Neuronal stem cell (in vitro differentiated cells): ENCODE results near the gene FIGLA.

Source experiments
- DNase-seq: peaks from one replicate; pipeline ENCODE4 v3.0.0-alpha.2; 2013; ENCODE audit warnings: low spot score
- H2AFZ ChIP-seq: one replicate; pipeline ENCODE4 v1.6.1; 2013; ENCODE audit warnings: mild to moderate bottlenecking, low read length, inconsistent platforms
- H2AK5ac ChIP-seq: 2 replicates; pipeline ENCODE4 v1.6.1; 2013; ENCODE audit warnings: low read depth, mild to moderate bottlenecking, inconsistent platforms, low read length, moderate library complexity, mixed read lengths
- H2BK120ac ChIP-seq: 2 replicates; pipeline ENCODE4 v1.6.1; 2013; ENCODE audit warnings: low read depth, mild to moderate bottlenecking, inconsistent platforms, low read length, moderate library complexity, mixed read lengths
- H2BK12ac ChIP-seq: one replicate; pipeline ENCODE4 v1.6.1; 2013; ENCODE audit warnings: low read length, inconsistent platforms
- H2BK15ac ChIP-seq: 2 replicates; pipeline ENCODE4 v1.6.1; 2013; ENCODE audit warnings: mild to moderate bottlenecking, low read length, inconsistent platforms, mixed read lengths
- H2BK5ac ChIP-seq: one replicate; pipeline ENCODE4 v1.6.1; 2013; ENCODE audit warnings: inconsistent platforms, mild to moderate bottlenecking, low read length, moderate library complexity
- H3K14ac ChIP-seq: one replicate; pipeline ENCODE4 v1.6.1; 2013; ENCODE audit warnings: low read length, inconsistent platforms
- H3K18ac ChIP-seq: 2 replicates; pipeline ENCODE4 v1.6.1; 2013; ENCODE audit warnings: low read length, inconsistent platforms
- H3K23ac ChIP-seq: 2 replicates; pipeline ENCODE4 v1.6.1; 2013; ENCODE audit warnings: low read depth, mild to moderate bottlenecking, mixed read lengths, low read length, inconsistent platforms; ENCODE audit not compliant: poor library complexity
- H3K27ac ChIP-seq: replicated peaks from 3 replicates; pipeline ENCODE4 v1.5.1; 2013; ENCODE audit warnings: low read length, inconsistent platforms
- H3K27me3 ChIP-seq, 3 experiments: 2 replicates each; pipeline ENCODE4 v1.6.1; 2013; ENCODE audit warnings: low read length in 3 of 3, mild to moderate bottlenecking in 2 of 3, inconsistent platforms in 1 of 3, low read depth in 1 of 3, mixed read lengths in 1 of 3, moderate library complexity in 1 of 3; ENCODE audit not compliant: control insufficient read depth in 3 of 3, insufficient read depth in 3 of 3
- H3K36me3 ChIP-seq, 2 donors: replicated peaks in 1 of 2; 2 replicates each; pipeline ENCODE4 v1.6.1; 2013; ENCODE audit warnings: low read length in 2 of 2; ENCODE audit not compliant: control insufficient read depth in 2 of 2, insufficient read depth in 2 of 2
- H3K4ac ChIP-seq: 2 replicates; pipeline ENCODE4 v1.6.1; 2013; ENCODE audit warnings: inconsistent platforms, mild to moderate bottlenecking, low read length, moderate library complexity
- H3K4me1 ChIP-seq, 2 donors: 1 replicate in 1 of 2; 2 replicates in 1 of 2; pipeline ENCODE4 v1.6.1; 2013; ENCODE audit warnings: low read length in 2 of 2, low read depth in 1 of 2; ENCODE audit not compliant: control insufficient read depth in 2 of 2, insufficient read depth in 1 of 2
- H3K4me2 ChIP-seq: one replicate; pipeline ENCODE4 v1.6.1; 2013; ENCODE audit warnings: mild to moderate bottlenecking, low read length, inconsistent platforms; ENCODE audit not compliant: insufficient read depth, poor library complexity, severe bottlenecking
- H3K4me3 ChIP-seq, 2 donors: 2 replicates each; pipeline ENCODE4 v1.5.1; 2013; ENCODE audit warnings: low read length in 2 of 2, mild to moderate bottlenecking in 2 of 2, inconsistent platforms in 1 of 2, moderate library complexity in 1 of 2
- H3K79me1 ChIP-seq: one replicate; pipeline ENCODE4 v1.6.1; 2013; ENCODE audit warnings: low read depth, mild to moderate bottlenecking, inconsistent platforms, low read length, moderate library complexity
- H3K9ac ChIP-seq: one replicate; pipeline ENCODE4 v1.6.1; 2013; ENCODE audit warnings: mild to moderate bottlenecking, low read depth, low read length, inconsistent platforms; ENCODE audit not compliant: poor library complexity
- H3K9me3 ChIP-seq, 2 donors: replicated peaks in 1 of 2; 2 replicates each; pipeline versions ENCODE3 to v1.6.1; 2013; ENCODE audit warnings: low read length in 2 of 2, mild to moderate bottlenecking in 2 of 2, inconsistent platforms in 1 of 2, low read depth in 1 of 2, mixed read lengths in 1 of 2, moderate library complexity in 1 of 2; ENCODE audit not compliant: control insufficient read depth in 2 of 2, insufficient read depth in 1 of 2
- H4K8ac ChIP-seq: one replicate; pipeline ENCODE4 v1.6.1; 2013; ENCODE audit warnings: low read depth, mild to moderate bottlenecking, inconsistent platforms, low read length, moderate library complexity
- H4K91ac ChIP-seq: one replicate; pipeline ENCODE4 v1.6.1; 2013; ENCODE audit warnings: low read length, low read depth, mild to moderate bottlenecking, inconsistent platforms; ENCODE audit not compliant: poor library complexity
- WGBS, 2 donors: extraction: QIAGEN DNeasy Blood & Tissue Kit; methylation state at CpG; one replicate each; pipeline ENCODE4 v1.1.7; 2013; ENCODE audit warnings: missing lambda C conversion rate in 2 of 2, mixed read lengths in 1 of 2; ENCODE audit not compliant: insufficient read length in 2 of 2, insufficient replicate concordance in 1 of 2; ENCODE audit errors: extremely low coverage in 2 of 2; 5-methylcytosine and 5-hydroxymethylcytosine counted together

Gene FIGLA

DNA sequence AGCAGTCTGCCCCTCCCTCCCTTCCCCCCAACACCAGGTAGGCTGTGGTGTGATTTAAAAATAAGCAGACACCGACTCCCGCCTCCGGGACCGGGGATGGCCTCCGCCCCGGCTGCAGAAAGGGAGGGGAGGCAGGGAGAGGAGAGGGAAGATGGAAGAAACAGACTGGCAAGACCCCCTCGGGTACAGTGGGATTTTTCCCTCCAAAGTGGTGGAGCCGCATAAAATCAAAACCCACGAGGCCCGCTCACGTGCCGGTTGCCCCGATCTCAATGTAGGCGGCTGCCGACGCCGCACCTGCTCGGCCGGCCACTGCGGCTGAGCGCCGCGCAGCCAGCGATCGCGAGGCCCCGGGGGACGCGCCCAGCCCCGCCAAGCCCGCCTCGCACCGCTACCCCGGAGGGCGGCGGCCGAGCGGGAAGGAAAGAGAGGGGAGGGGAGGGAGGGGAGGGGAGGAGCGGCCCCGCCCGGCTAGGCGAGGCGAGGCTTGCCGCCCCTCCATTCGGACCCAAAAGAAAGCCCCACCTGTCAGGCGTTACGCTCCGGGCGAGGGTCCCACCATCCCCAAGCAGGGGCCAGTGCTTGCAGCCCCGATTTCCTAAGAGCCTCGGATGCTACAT is 23.3 kb downstream of the FIGLA start:
- whole genome bisulfite sequencing, 2 donors, result no CpG with 5 or more reads among the region's 51 CpGs

DNA sequence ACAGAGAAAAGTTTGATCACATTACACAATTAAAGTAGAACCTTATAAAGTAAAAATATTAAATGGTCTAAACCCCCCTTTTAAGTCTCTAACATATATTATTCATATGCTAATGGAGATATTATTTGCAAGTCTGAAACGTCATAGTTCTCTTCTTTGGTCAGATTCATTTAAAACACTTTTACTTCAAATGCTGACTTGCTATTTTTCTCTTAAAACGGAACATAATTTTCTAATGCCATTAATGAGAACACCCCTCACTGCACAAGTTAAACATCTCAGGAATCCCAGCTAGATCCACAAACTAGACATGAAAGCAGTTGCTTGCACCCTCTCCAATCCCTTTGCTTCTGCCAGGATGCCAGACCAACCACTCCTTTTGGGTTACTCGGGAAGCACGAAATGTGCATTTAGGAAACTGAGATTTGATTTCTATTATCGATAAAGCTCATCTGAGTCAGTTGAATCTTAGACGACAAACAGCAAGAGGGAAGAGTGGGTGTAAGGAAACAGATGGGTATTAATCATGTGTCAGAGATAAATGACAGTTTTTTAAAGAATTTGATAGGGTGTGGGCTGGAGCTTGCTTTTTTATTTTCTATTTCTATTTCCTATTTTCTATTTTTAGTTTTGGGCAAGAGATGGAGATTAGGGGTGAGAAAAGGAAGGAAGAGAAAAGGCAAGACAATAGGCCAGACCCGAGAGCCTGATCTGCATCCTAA is 23.9 kb downstream of the FIGLA start:
- no peak for DNase-seq
- H3K79me1 ChIP-seq, result peaks cover 3% of the 10 kb centered on the region
- H2AK5ac ChIP-seq, result no peak overlapping the region
- H2BK15ac ChIP-seq, result no peak overlapping the region
- no peak overlapping the region for H2BK5ac ChIP-seq
- peaks cover 0 to 10% (median 0%) of the 10 kb centered on the region in 3 experiments for H3K27me3 ChIP-seq
- no peak overlapping the region for H2BK12ac ChIP-seq
- H4K91ac ChIP-seq, result no peak overlapping the region
- no peak overlapping the region for H3K23ac ChIP-seq
- H3K18ac ChIP-seq, result no peak overlapping the region
- H3K4ac ChIP-seq, result no peak overlapping the region
- no peak overlapping the region for H3K27ac ChIP-seq
- H3K4me1 ChIP-seq, result peaks cover 0 to 14% of the 10 kb centered on the region in 2 donors
- H3K36me3 ChIP-seq, result no peaks in the 10 kb centered on the region
- H2BK120ac ChIP-seq, result no peak overlapping the region
- H3K4me3 ChIP-seq, result peak overlapping the region; percentile 82 to 91
- H3K9me3 ChIP-seq, result no peaks in the 10 kb centered on the region
- H2AFZ ChIP-seq, result peak overlapping the region; percentile 96
- H3K9ac ChIP-seq, result peak overlapping the region; percentile 91
- no CpG with 5 or more reads among the region's 7 CpGs for WGBS, 2 donors
- H4K8ac ChIP-seq, result no peak overlapping the region
- H3K14ac ChIP-seq, result peak overlapping the region; percentile 31
- peak overlapping the region; percentile 91 for H3K4me2 ChIP-seq

More for the DNA sequence above, 23.3 kb downstream of the FIGLA start:
- H2BK120ac ChIP-seq, result peak overlapping the region; percentile 54
- H3K79me1 ChIP-seq, result peaks cover 3% of the 10 kb centered on the region
- H2AFZ ChIP-seq, result peak overlapping the region; percentile 96
- peak overlapping the region; percentile 7 for H2AK5ac ChIP-seq
- H3K4me3 ChIP-seq, result peak overlapping the region; percentile 82 to 91
- H3K4ac ChIP-seq, result no peak overlapping the region
- H2BK12ac ChIP-seq, result peak overlapping the region; percentile 54
- no peak for DNase-seq
- H3K9me3 ChIP-seq, result no peaks in the 10 kb centered on the region
- no peaks in the 10 kb centered on the region for H3K36me3 ChIP-seq
- peaks cover 0 to 12% (median 0%) of the 10 kb centered on the region in 3 experiments for H3K27me3 ChIP-seq
- H3K23ac ChIP-seq, result peak overlapping the region; percentile 73
- H3K14ac ChIP-seq, result peak overlapping the region; percentile 31
- H2BK5ac ChIP-seq, result peak overlapping the region; percentile 85
- H4K91ac ChIP-seq, result no peak overlapping the region
- peak overlapping the region; percentile 94 for H3K18ac ChIP-seq
- H3K27ac ChIP-seq, result peak overlapping the region; percentile 54
- peaks cover 0 to 14% of the 10 kb centered on the region in 2 donors for H3K4me1 ChIP-seq
- H4K8ac ChIP-seq, result no peak overlapping the region
- peak overlapping the region; percentile 91 for H3K4me2 ChIP-seq
- H2BK15ac ChIP-seq, result peak overlapping the region; percentile 45
- peak overlapping the region; percentile 91 for H3K9ac ChIP-seq

DNA sequence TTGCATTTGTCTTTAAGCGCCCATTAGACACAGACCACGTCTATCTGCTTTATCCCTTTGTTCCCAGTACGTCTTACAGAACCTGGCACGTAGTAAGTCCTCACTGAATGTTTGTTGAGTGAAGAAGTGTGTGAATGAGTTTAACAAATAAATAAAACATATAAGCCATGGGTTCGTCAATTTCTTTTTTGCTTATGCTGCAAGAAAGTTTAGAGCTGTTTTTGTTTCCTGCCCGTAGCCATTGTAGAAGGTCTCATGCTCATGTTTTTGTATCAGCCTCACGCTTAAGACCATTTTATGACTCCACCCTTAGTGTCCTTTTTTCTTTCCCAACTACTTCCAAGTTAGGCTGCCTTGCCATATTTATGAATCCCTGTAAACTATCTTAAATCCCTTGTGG is 24.9 kb downstream of the FIGLA start:
- no peak overlapping the region for H2AFZ ChIP-seq
- H3K14ac ChIP-seq, result no peak overlapping the region
- H3K4me2 ChIP-seq, result no peak overlapping the region
- no peak overlapping the region for H3K4ac ChIP-seq
- H3K79me1 ChIP-seq, result peaks cover 3% of the 10 kb centered on the region
- no peak overlapping the region for H2BK5ac ChIP-seq
- H2BK120ac ChIP-seq, result no peak overlapping the region
- H2BK12ac ChIP-seq, result no peak overlapping the region
- H2BK15ac ChIP-seq, result no peak overlapping the region
- no peak overlapping the region for H4K91ac ChIP-seq
- H3K36me3 ChIP-seq, result no peaks in the 10 kb centered on the region
- H3K27ac ChIP-seq, result no peak overlapping the region
- H3K4me3 ChIP-seq, result no peak overlapping the region
- peaks cover 0 to 14% of the 10 kb centered on the region in 2 donors for H3K4me1 ChIP-seq
- H3K27me3 ChIP-seq, result peaks cover 0 to 10% (median 0%) of the 10 kb centered on the region in 3 experiments
- H3K9me3 ChIP-seq, result no peaks in the 10 kb centered on the region
- H3K18ac ChIP-seq, result no peak overlapping the region
- H3K9ac ChIP-seq, result no peak overlapping the region
- DNase-seq, result no peak
- H3K23ac ChIP-seq, result no peak overlapping the region
- no CpG with 5 or more reads among the region's 7 CpGs for WGBS, 2 donors
- no peak overlapping the region for H4K8ac ChIP-seq
- no peak overlapping the region for H2AK5ac ChIP-seq

- H3K27me3 ChIP-seq, result no peaks in the 10 kb centered on the region
- H4K8ac ChIP-seq, result no peak overlapping the region
- H3K36me3 ChIP-seq, result peaks cover 0 to 2% of the 10 kb centered on the region in 2 donors
- H3K9me3 ChIP-seq, result peaks cover 0 to 3% of the 10 kb centered on the region in 2 donors
- H3K27ac ChIP-seq, result no peak overlapping the region
- no peak overlapping the region for H3K18ac ChIP-seq
- no peak overlapping the region for H2BK120ac ChIP-seq
- no peak overlapping the region for H2AFZ ChIP-seq
- H2BK12ac ChIP-seq, result no peak overlapping the region
- H2BK5ac ChIP-seq, result no peak overlapping the region
- no peaks in the 10 kb centered on the region for H3K79me1 ChIP-seq
- H3K23ac ChIP-seq, result no peak overlapping the region
- H3K4me3 ChIP-seq, result no peak overlapping the region
- peaks cover 0 to 1% of the 10 kb centered on the region in 2 donors for H3K4me1 ChIP-seq
- H3K4ac ChIP-seq, result no peak overlapping the region
- no peak for DNase-seq
- H3K9ac ChIP-seq, result no peak overlapping the region
- no peak overlapping the region for H3K4me2 ChIP-seq
- no peak overlapping the region for H4K91ac ChIP-seq
- H2AK5ac ChIP-seq, result no peak overlapping the region
- no CpG with 5 or more reads among the region's 1 CpG for WGBS, 2 donors
- H3K14ac ChIP-seq, result no peak overlapping the region
- no peak overlapping the region for H2BK15ac ChIP-seq
Observed at GRCh38 chr2:70759446-70759845, 31.0 kb downstream of the FIGLA start.
